IPS-11a (cell line): Measurements from ENCODE around the gene GPR15LG.
A peak's percentile ranks its signal among the peaks of the same experiment; 100 is the strongest.
"Not testable (repeated sequence)": the region's sequence is repeated elsewhere in the genome, so short reads cannot be mapped to it uniquely, and the experiment has no call there.

Experiments
- H3K4me3 ChIP-seq: one replicate; pipeline ENCODE4 v1.5.1; 2013; ENCODE audit warnings: low read depth, low read length, control low read depth

The GPR15LG gene

GRCh38 chr10:84173501-84173929 lies at the start of gene GPR15LG:
TSS of gene GPR15LG (plus strand) at chr10:84173801. CDS start at chr10:84173852, 51 bp downstream.
- no peak within 1 kb of the TSS for H3K4me3 ChIP-seq

GRCh38 chr10:84125910-84126784 lies 47.5 kb upstream of the GPR15LG start:
- H3K4me3 ChIP-seq, result not testable (repeated sequence)

- no peak overlapping the region for H3K4me3 ChIP-seq
Observed at GRCh38 chr10:84126785-84127167, 46.8 kb upstream of the GPR15LG start.

- H3K4me3 ChIP-seq, result no peak overlapping the region
Observed at GRCh38 chr10:84135836-84136235, 37.8 kb upstream of the GPR15LG start.

GRCh38 chr10:84137811-84138210 lies 35.8 kb upstream of the GPR15LG start:
- H3K4me3 ChIP-seq, result no peak overlapping the region

- peak overlapping the region; percentile 50 for H3K4me3 ChIP-seq
Observed at GRCh38 chr10:84138478-84139125, 35.0 kb upstream of the GPR15LG start.

- peak within 1 kb of the TSS; percentile 97 for H3K4me3 ChIP-seq
Observed at GRCh38 chr10:84139126-84140035, 34.2 kb upstream of the GPR15LG start, which contains the start of gene GHITM. TSS of gene GHITM (plus strand) at chr10:84139509. CDS start at chr10:84141501, 1,992 bp downstream.

- peak overlapping the region; percentile 97 for H3K4me3 ChIP-seq
Observed at GRCh38 chr10:84140036-84140379, 33.6 kb upstream of the GPR15LG start.

- no peak overlapping the region for H3K4me3 ChIP-seq
Observed at GRCh38 chr10:84147347-84147746, 26.3 kb upstream of the GPR15LG start.

GRCh38 chr10:84148006-84148597 lies 25.5 kb upstream of the GPR15LG start:
- not testable (repeated sequence) for H3K4me3 ChIP-seq

GRCh38 chr10:84149854-84150253 lies 23.7 kb upstream of the GPR15LG start:
- no peak overlapping the region for H3K4me3 ChIP-seq

- H3K4me3 ChIP-seq, result no peak overlapping the region
Observed at GRCh38 chr10:84152769-84153168, 20.8 kb upstream of the GPR15LG start.

GRCh38 chr10:84155521-84155920 lies 18.1 kb upstream of the GPR15LG start:
- no peak overlapping the region for H3K4me3 ChIP-seq

- H3K4me3 ChIP-seq, result no peak overlapping the region
Observed at GRCh38 chr10:84156009-84156408, 17.6 kb upstream of the GPR15LG start.

- no peak overlapping the region for H3K4me3 ChIP-seq
Observed at GRCh38 chr10:84156768-84157167, 16.8 kb upstream of the GPR15LG start.

GRCh38 chr10:84158061-84158460 lies 15.5 kb upstream of the GPR15LG start:
- no peak overlapping the region for H3K4me3 ChIP-seq

- H3K4me3 ChIP-seq, result no peak overlapping the region
Observed at GRCh38 chr10:84158550-84158949, 15.1 kb upstream of the GPR15LG start.

GRCh38 chr10:84159076-84159685 lies 14.4 kb upstream of the GPR15LG start:
- H3K4me3 ChIP-seq, result no peak overlapping the region

- no peak overlapping the region for H3K4me3 ChIP-seq
Observed at GRCh38 chr10:84160663-84161362, 12.8 kb upstream of the GPR15LG start.

GRCh38 chr10:84163996-84164395 lies 9.6 kb upstream of the GPR15LG start:
- H3K4me3 ChIP-seq, result no peak overlapping the region
